ENCODE results near the gene VTI1A.

VTI1A gene

GRCh38 chr10:112536663-112537062, 89.6 kb downstream of the VTI1A start:
- Histone ChIP-seq H3K4me3 (ENCODE audit: low read depth, low read length) (no peak overlapping the region), H3K36me3 (ENCODE audit: control insufficient read depth in 2 of 2, insufficient read depth in 1 of 2, low read length in 2 of 2) (peaks cover 4 to 6% of the 10 kb centered on the region in 2 experiments; a peak in 2 of 3 replicates), H3K9me3 (ENCODE audit: control insufficient read depth, insufficient read depth, low read depth, low read length) (no peaks in the 10 kb centered on the region), H3K27ac (ENCODE audit: extremely low read depth, low read depth, low read length) (no peak overlapping the region), H3K4me1 (ENCODE audit: control insufficient read depth, insufficient read depth, low read length) (peaks cover 9% of the 10 kb centered on the region)
- TF ChIP-seq ZNF76 (tag by site-specific recombination; IDR thresholded peaks at IDR 0.05; ENCODE audit: borderline replicate concordance, low read depth) (no peak), ZNF10 (tag by site-specific recombination; IDR thresholded peaks at IDR 0.05) (no peak), ZFP69B (tag by site-specific recombination; IDR thresholded peaks at IDR 0.05) (no peak)
- ChIA-PET POLR2A (no interaction called here), CTCF (interaction anchor here (0.6 kb wide), 1 partner anchor 29 kb away, joined by 3 read pairs; no protein-coding TSS in a partner anchor)

- Histone ChIP-seq H3K4me3 (ENCODE audit: low read depth, low read length) (no peak overlapping the region), H3K9me3 (ENCODE audit: control insufficient read depth, insufficient read depth, low read depth, low read length) (no peaks in the 10 kb centered on the region), H3K4me1 (ENCODE audit: control insufficient read depth, insufficient read depth, low read length) (peaks cover 4% of the 10 kb centered on the region), H3K36me3 (ENCODE audit: control insufficient read depth in 2 of 2, insufficient read depth in 1 of 2, low read length in 2 of 2) (peaks cover 4 to 6% of the 10 kb centered on the region in 2 experiments; a peak in 2 of 3 replicates), H3K27ac (ENCODE audit: extremely low read depth, low read depth, low read length) (no peak overlapping the region)
- ChIA-PET POLR2A (no interaction called here), CTCF (no interaction called here)
- TF ChIP-seq ZNF354C (tag by site-specific recombination; IDR thresholded peaks at IDR 0.05; ENCODE audit: borderline replicate concordance, low read depth) (no peak), ZBTB20 (tag by site-specific recombination; IDR thresholded peaks at IDR 0.05) (no peak), ZNF664 (tag by site-specific recombination; IDR thresholded peaks at IDR 0.05) (no peak), ZNF654 (tag by site-specific recombination; IDR thresholded peaks at IDR 0.05; ENCODE audit: low read depth) (no peak), PRDM6 (tag by site-specific recombination; IDR thresholded peaks at IDR 0.05) (no peak), ZNF658 (tag by site-specific recombination; IDR thresholded peaks at IDR 0.05) (no peak), ZNF548 (tag by site-specific recombination; IDR thresholded peaks at IDR 0.05) (no peak), ZSCAN16 (tag by site-specific recombination; IDR thresholded peaks at IDR 0.05) (no peak), ZNF155 (tag by site-specific recombination; IDR thresholded peaks at IDR 0.05) (no peak), ZNF133 (tag by site-specific recombination; IDR thresholded peaks at IDR 0.05) (no peak), ZNF311 (tag by site-specific recombination; IDR thresholded peaks at IDR 0.05; ENCODE audit: borderline replicate concordance) (no peak), ZNF211 (tag by site-specific recombination; IDR thresholded peaks at IDR 0.05; ENCODE audit: low read depth) (no peak), KLF1 (tag by site-specific recombination; IDR thresholded peaks at IDR 0.05) (no peak), ZNF530 (tag by site-specific recombination; IDR thresholded peaks at IDR 0.05; ENCODE audit: low read depth) (no peak), ZNF747 (tag by site-specific recombination; IDR thresholded peaks at IDR 0.05) (no peak)
- TF ChIP-seq, protein P1, sequence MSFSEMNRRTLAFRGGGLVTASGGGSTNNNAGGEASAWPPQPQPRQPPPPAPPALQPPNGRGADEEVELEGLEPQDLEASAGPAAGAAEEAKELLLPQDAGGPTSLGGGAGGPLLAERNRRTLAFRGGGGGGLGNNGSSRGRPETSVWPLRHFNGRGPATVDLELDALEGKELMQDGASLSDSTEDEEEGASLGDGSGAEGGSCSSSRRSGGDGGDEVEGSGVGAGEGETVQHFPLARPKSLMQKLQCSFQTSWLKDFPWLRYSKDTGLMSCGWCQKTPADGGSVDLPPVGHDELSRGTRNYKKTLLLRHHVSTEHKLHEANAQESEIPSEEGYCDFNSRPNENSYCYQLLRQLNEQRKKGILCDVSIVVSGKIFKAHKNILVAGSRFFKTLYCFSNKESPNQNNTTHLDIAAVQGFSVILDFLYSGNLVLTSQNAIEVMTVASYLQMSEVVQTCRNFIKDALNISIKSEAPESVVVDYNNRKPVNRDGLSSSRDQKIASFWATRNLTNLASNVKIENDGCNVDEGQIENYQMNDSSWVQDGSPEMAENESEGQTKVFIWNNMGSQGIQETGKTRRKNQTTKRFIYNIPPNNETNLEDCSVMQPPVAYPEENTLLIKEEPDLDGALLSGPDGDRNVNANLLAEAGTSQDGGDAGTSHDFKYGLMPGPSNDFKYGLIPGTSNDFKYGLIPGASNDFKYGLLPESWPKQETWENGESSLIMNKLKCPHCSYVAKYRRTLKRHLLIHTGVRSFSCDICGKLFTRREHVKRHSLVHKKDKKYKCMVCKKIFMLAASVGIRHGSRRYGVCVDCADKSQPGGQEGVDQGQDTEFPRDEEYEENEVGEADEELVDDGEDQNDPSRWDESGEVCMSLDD (tag by site-specific recombination; IDR thresholded peaks at IDR 0.05): no peak
- TF ChIP-seq, protein P2, sequence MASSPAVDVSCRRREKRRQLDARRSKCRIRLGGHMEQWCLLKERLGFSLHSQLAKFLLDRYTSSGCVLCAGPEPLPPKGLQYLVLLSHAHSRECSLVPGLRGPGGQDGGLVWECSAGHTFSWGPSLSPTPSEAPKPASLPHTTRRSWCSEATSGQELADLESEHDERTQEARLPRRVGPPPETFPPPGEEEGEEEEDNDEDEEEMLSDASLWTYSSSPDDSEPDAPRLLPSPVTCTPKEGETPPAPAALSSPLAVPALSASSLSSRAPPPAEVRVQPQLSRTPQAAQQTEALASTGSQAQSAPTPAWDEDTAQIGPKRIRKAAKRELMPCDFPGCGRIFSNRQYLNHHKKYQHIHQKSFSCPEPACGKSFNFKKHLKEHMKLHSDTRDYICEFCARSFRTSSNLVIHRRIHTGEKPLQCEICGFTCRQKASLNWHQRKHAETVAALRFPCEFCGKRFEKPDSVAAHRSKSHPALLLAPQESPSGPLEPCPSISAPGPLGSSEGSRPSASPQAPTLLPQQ (tag by site-specific recombination; IDR thresholded peaks at IDR 0.05): no peak
- TF ChIP-seq, protein P3, sequence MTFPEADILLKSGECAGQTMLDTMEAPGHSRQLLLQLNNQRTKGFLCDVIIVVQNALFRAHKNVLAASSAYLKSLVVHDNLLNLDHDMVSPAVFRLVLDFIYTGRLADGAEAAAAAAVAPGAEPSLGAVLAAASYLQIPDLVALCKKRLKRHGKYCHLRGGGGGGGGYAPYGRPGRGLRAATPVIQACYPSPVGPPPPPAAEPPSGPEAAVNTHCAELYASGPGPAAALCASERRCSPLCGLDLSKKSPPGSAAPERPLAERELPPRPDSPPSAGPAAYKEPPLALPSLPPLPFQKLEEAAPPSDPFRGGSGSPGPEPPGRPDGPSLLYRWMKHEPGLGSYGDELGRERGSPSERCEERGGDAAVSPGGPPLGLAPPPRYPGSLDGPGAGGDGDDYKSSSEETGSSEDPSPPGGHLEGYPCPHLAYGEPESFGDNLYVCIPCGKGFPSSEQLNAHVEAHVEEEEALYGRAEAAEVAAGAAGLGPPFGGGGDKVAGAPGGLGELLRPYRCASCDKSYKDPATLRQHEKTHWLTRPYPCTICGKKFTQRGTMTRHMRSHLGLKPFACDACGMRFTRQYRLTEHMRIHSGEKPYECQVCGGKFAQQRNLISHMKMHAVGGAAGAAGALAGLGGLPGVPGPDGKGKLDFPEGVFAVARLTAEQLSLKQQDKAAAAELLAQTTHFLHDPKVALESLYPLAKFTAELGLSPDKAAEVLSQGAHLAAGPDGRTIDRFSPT (tag by site-specific recombination; IDR thresholded peaks at IDR 0.05): no peak
- TF ChIP-seq, protein P4, sequence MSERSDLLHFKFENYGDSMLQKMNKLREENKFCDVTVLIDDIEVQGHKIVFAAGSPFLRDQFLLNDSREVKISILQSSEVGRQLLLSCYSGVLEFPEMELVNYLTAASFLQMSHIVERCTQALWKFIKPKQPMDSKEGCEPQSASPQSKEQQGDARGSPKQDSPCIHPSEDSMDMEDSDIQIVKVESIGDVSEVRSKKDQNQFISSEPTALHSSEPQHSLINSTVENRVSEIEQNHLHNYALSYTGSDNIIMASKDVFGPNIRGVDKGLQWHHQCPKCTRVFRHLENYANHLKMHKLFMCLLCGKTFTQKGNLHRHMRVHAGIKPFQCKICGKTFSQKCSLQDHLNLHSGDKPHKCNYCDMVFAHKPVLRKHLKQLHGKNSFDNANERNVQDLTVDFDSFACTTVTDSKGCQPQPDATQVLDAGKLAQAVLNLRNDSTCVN (tag by site-specific recombination; optimal IDR thresholded peaks at IDR 0.05): no peak
Observed at GRCh38 chr10:112538168-112538567, 91.2 kb downstream of the VTI1A start.
